ENCODE results near the gene OAS2.

DNA sequence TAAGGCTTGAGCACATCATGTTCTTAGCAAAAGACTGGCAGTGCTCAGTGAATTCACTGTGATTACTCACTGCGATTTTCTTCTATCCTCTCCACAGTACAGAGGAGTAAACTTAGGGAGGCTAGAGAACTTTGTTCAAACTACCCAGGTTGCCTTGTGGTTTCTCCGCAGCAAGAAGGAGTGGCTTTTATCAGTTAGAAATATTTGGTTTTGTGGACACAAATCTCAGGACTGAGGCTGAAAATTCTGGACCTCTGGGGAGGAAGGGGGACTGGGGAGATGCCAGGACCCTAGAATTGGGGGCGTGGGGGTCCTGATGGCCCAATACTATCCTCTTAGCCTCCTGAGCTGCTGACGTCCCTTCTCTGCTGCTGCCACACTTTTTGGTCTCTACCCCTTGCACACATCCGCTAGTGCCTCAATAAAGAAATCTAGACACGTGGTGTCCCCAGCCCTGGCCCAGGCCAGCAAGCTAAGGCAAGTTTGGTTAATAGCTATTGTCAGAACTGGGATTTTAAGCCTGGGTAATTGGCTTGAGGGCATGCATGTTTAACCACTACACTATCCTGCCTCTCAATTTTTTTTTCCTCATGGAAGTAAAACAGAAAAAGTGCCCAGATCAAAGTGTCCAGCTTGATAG lies 842 bp downstream of the OAS2 start:
- TF ChIP-seq, protein P1, sequence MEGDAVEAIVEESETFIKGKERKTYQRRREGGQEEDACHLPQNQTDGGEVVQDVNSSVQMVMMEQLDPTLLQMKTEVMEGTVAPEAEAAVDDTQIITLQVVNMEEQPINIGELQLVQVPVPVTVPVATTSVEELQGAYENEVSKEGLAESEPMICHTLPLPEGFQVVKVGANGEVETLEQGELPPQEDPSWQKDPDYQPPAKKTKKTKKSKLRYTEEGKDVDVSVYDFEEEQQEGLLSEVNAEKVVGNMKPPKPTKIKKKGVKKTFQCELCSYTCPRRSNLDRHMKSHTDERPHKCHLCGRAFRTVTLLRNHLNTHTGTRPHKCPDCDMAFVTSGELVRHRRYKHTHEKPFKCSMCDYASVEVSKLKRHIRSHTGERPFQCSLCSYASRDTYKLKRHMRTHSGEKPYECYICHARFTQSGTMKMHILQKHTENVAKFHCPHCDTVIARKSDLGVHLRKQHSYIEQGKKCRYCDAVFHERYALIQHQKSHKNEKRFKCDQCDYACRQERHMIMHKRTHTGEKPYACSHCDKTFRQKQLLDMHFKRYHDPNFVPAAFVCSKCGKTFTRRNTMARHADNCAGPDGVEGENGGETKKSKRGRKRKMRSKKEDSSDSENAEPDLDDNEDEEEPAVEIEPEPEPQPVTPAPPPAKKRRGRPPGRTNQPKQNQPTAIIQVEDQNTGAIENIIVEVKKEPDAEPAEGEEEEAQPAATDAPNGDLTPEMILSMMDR (IDR thresholded peaks at IDR 0.05; ENCODE audit: insufficient read depth, low read length, poor library complexity, severe bottlenecking): no peak
- no peak for TF ChIP-seq EZH2phosphoT487 (conservative IDR thresholded peaks at IDR 0.05; ENCODE audit: low read length)

All from SU-DHL-6 (cell line).